HG03280 (cell line): ENCODE results near the gene KLRD1.
"Not testable (repeated sequence)": the region's sequence is repeated elsewhere in the genome, so short reads cannot be mapped to it uniquely, and the experiment has no call there.

Experiments used
- ATAC-seq: cut with Tn5 transposase; IDR thresholded peaks from one replicate; pipeline ENCODE4 v1.9.1; 2021; ENCODE audit warnings: mild to moderate bottlenecking, moderate library complexity; ENCODE audit not compliant: unreplicated experiment

KLRD1 gene

GRCh38 chr12:10307630-10308029 is at the start of gene KLRD1:
KLRD1 (plus strand) TSS chr12:10307870; CDS start chr12:10308078, 208 bp downstream.
- no peak for ATAC-seq

- ATAC-seq, result no peak
Observed at GRCh38 chr12:10260927-10261326, 46.7 kb upstream of the KLRD1 start.

GRCh38 chr12:10268037-10268436 is 39.6 kb upstream of the KLRD1 start:
- ATAC-seq, result no peak

GRCh38 chr12:10272467-10272866 is 35.2 kb upstream of the KLRD1 start:
- ATAC-seq, result no peak

GRCh38 chr12:10276774-10277173 is 30.9 kb upstream of the KLRD1 start:
- ATAC-seq, result no peak

GRCh38 chr12:10278104-10278503 is 29.6 kb upstream of the KLRD1 start:
- no peak for ATAC-seq

GRCh38 chr12:10279937-10280336 is 27.7 kb upstream of the KLRD1 start:
- no peak for ATAC-seq

- no peak for ATAC-seq
Observed at GRCh38 chr12:10283027-10283426, 24.6 kb upstream of the KLRD1 start.

- ATAC-seq, result no peak
Observed at GRCh38 chr12:10285919-10286318, 21.8 kb upstream of the KLRD1 start.

GRCh38 chr12:10289005-10289754 is 18.5 kb upstream of the KLRD1 start:
- ATAC-seq, result no peak

- no peak for ATAC-seq
Observed at GRCh38 chr12:10291030-10291429, 16.6 kb upstream of the KLRD1 start.

- no peak for ATAC-seq
Observed at GRCh38 chr12:10293151-10293550, 14.5 kb upstream of the KLRD1 start.

GRCh38 chr12:10293570-10294227 is 14.0 kb upstream of the KLRD1 start:
- no peak for ATAC-seq

- no peak for ATAC-seq
Observed at GRCh38 chr12:10301103-10301502, 6.6 kb upstream of the KLRD1 start.

- no peak for ATAC-seq
Observed at GRCh38 chr12:10304161-10304574, 3.5 kb upstream of the KLRD1 start.

GRCh38 chr12:10305411-10305810 is 2.3 kb upstream of the KLRD1 start:
- no peak for ATAC-seq

- ATAC-seq, result no peak
Observed at GRCh38 chr12:10310926-10311720, 3.5 kb downstream of the KLRD1 start.

- no peak for ATAC-seq
Observed at GRCh38 chr12:10319388-10319787, 11.7 kb downstream of the KLRD1 start.

GRCh38 chr12:10320643-10321042 is 13.0 kb downstream of the KLRD1 start:
- no peak for ATAC-seq

- not testable (repeated sequence) for ATAC-seq
Observed at GRCh38 chr12:10328691-10329090, 21.0 kb downstream of the KLRD1 start.

- ATAC-seq, result no peak
Observed at GRCh38 chr12:10331642-10332239, 24.1 kb downstream of the KLRD1 start.
